H9 (cell line): ENCODE results near the gene SLC16A3. TPM values are rescaled to one million over a fixed set of nuclear protein-coding genes. Genes with fewer than 3 reads are reported as not detected.

Source experiments
- DNase-seq: peaks from one replicate; pipeline ENCODE4 v3.0.0-alpha.2; 2017
- H2AFZ ChIP-seq: one replicate; pipeline ENCODE4 v1.6.1; 2013; ENCODE audit warnings: mild to moderate bottlenecking, low read length, control low read depth, moderate library complexity
- H2AK5ac ChIP-seq: 2 replicates; pipeline ENCODE4 v1.6.1; 2013; ENCODE audit warnings: low read length, control low read depth, mixed read lengths; ENCODE audit not compliant: insufficient read length
- H2BK120ac ChIP-seq: one replicate; pipeline ENCODE4 v1.6.1; 2013; ENCODE audit warnings: low read depth, mild to moderate bottlenecking, low read length, control low read depth, inconsistent platforms; ENCODE audit not compliant: poor library complexity, severe bottlenecking
- H2BK12ac ChIP-seq: 2 replicates; pipeline ENCODE4 v1.6.1; 2013; ENCODE audit warnings: low read length, control low read depth, mixed read lengths, low read depth; ENCODE audit not compliant: insufficient read length
- H2BK15ac ChIP-seq: 2 replicates; pipeline ENCODE4 v1.6.1; 2013; ENCODE audit warnings: low read depth, low read length, control low read depth
- H2BK20ac ChIP-seq: one replicate; pipeline ENCODE4 v1.6.1; 2013; ENCODE audit warnings: low read depth, mild to moderate bottlenecking, low read length, control low read depth, inconsistent platforms; ENCODE audit not compliant: poor library complexity, severe bottlenecking
- H2BK5ac ChIP-seq: 2 replicates; pipeline ENCODE4 v1.6.1; 2013; ENCODE audit warnings: low read length, control low read depth, mixed read lengths; ENCODE audit not compliant: insufficient read length
- H3K14ac ChIP-seq: 2 replicates; pipeline ENCODE4 v1.6.1; 2013; ENCODE audit warnings: low read length, control low read depth; ENCODE audit not compliant: insufficient read depth
- H3K18ac ChIP-seq: 2 replicates; pipeline ENCODE4 v1.6.1; 2013; ENCODE audit warnings: low read depth, mild to moderate bottlenecking, mixed read lengths, low read length, control low read depth; ENCODE audit not compliant: insufficient read length
- H3K23ac ChIP-seq: 2 replicates; pipeline ENCODE4 v1.6.1; 2013; ENCODE audit warnings: low read length, control low read depth, mixed read lengths, low read depth; ENCODE audit not compliant: insufficient read length
- H3K23me2 ChIP-seq: 2 replicates; pipeline ENCODE4 v1.6.1; 2013; ENCODE audit warnings: low read depth, mild to moderate bottlenecking, mixed read lengths, low read length, control low read depth; ENCODE audit not compliant: insufficient read length, poor library complexity, severe bottlenecking
- H3K27ac ChIP-seq: 2 replicates; pipeline ENCODE4 v1.5.1; 2013; ENCODE audit warnings: low read length, control low read depth, mixed read lengths, low read depth; ENCODE audit not compliant: insufficient read length
- H3K27me3 ChIP-seq: 2 replicates; pipeline ENCODE4 v1.6.1; 2013; ENCODE audit warnings: low read length, control low read depth, inconsistent platforms; ENCODE audit not compliant: insufficient read depth
- H3K4ac ChIP-seq: 2 replicates; pipeline ENCODE4 v1.6.1; 2013; ENCODE audit warnings: low read depth, mild to moderate bottlenecking, control low read depth, inconsistent platforms, low read length, moderate library complexity
- H3K4me1 ChIP-seq: 2 replicates; pipeline ENCODE4 v1.6.1; 2013; ENCODE audit warnings: low read length, control low read depth, inconsistent platforms; ENCODE audit not compliant: insufficient read depth
- H3K4me2 ChIP-seq: 2 replicates; pipeline ENCODE4 v1.6.1; 2013; ENCODE audit warnings: low read length, control low read depth, mixed read lengths; ENCODE audit not compliant: insufficient read length, insufficient read depth
- H3K56ac ChIP-seq: 2 replicates; pipeline ENCODE4 v1.6.1; 2013; ENCODE audit warnings: low read depth, mild to moderate bottlenecking, mixed read lengths, low read length, control low read depth; ENCODE audit not compliant: insufficient read length
- H3K79me1 ChIP-seq: 2 replicates; pipeline ENCODE4 v1.6.1; 2013; ENCODE audit warnings: low read depth, mild to moderate bottlenecking, moderate library complexity, low read length, control low read depth, inconsistent platforms; ENCODE audit not compliant: insufficient read depth, poor library complexity, severe bottlenecking
- H3K79me2 ChIP-seq: 2 replicates; pipeline ENCODE4 v1.6.1; 2013; ENCODE audit warnings: low read length, control low read depth, inconsistent platforms; ENCODE audit not compliant: insufficient read depth
- H3K9ac ChIP-seq: 2 replicates; pipeline ENCODE4 v1.6.1; 2013; ENCODE audit warnings: low read length, control low read depth, mixed read lengths; ENCODE audit not compliant: insufficient read length; ENCODE audit errors: extremely low read depth
- H3K9me3 ChIP-seq: one replicate; pipeline ENCODE4 v1.6.1; 2013; ENCODE audit warnings: low read depth, low read length, inconsistent platforms; ENCODE audit not compliant: control insufficient read depth
- H3T11ph ChIP-seq: one replicate; pipeline ENCODE4 v1.6.1; 2013; ENCODE audit warnings: mild to moderate bottlenecking, low read length, control low read depth, inconsistent platforms
- H4K20me1 ChIP-seq: one replicate; pipeline ENCODE4 v1.6.1; 2013; ENCODE audit not compliant: control insufficient read depth, insufficient read length, insufficient read depth
- H4K5ac ChIP-seq: 2 replicates; pipeline ENCODE4 v1.6.1; 2013; ENCODE audit warnings: low read depth, mild to moderate bottlenecking, mixed read lengths, low read length, control low read depth; ENCODE audit not compliant: insufficient read length
- H4K8ac ChIP-seq: replicated peaks from 2 replicates; pipeline ENCODE4 v1.6.1; 2013; ENCODE audit warnings: low read length, control low read depth, mixed read lengths, low read depth; ENCODE audit not compliant: insufficient read length
- H4K91ac ChIP-seq: 2 replicates; pipeline ENCODE4 v1.6.1; 2013; ENCODE audit warnings: low read depth, mild to moderate bottlenecking, moderate library complexity, mixed read lengths, low read length, control low read depth; ENCODE audit not compliant: insufficient read length
- H3K27ac Mint-ChIP-seq, 3 experiments: 2 replicates in 2 of 3; 3 replicates in 1 of 3; pipeline ENCODE4 v1.8.0; 2020 to 2021; ENCODE audit warnings: mixed read lengths in 3 of 3, mild to moderate bottlenecking in 1 of 3, moderate library complexity in 1 of 3
- H3K27me3 Mint-ChIP-seq: 2 replicates; pipeline ENCODE4 v1.8.0; 2021; ENCODE audit warnings: low read depth, mild to moderate bottlenecking, moderate library complexity, mixed read lengths
- H3K36me3 Mint-ChIP-seq, 3 experiments: 2 replicates in 2 of 3; 3 replicates in 1 of 3; pipeline ENCODE4 v1.8.0; 2020 to 2021; ENCODE audit warnings: low read depth in 3 of 3, mixed read lengths in 3 of 3; ENCODE audit not compliant: insufficient read depth in 1 of 3
- H3K4me1 Mint-ChIP-seq, 2 experiments: 2 replicates each; pipeline ENCODE4 v1.8.0; 2020; ENCODE audit warnings: mixed read lengths in 2 of 2
- H3K4me3 Mint-ChIP-seq, 2 experiments: 2 replicates in 1 of 2; 3 replicates in 1 of 2; pipeline ENCODE4 v1.8.0; 2020 to 2021; ENCODE audit warnings: mild to moderate bottlenecking in 2 of 2, mixed read lengths in 2 of 2, moderate library complexity in 1 of 2
- H3K9me3 Mint-ChIP-seq, 2 experiments: 2 replicates in 1 of 2; 3 replicates in 1 of 2; pipeline ENCODE4 v1.8.0; 2020; ENCODE audit warnings: mild to moderate bottlenecking in 2 of 2, mixed read lengths in 2 of 2, moderate library complexity in 1 of 2
- WGBS: extraction: QIAGEN DNeasy Blood & Tissue Kit; methylation state at CpG from one replicate; pipeline ENCODE4 v1.1.7; 2013; ENCODE audit warnings: missing lambda C conversion rate, low lambda C conversion rate, mixed read lengths; ENCODE audit not compliant: insufficient read length; ENCODE audit errors: extremely low coverage; 5-methylcytosine and 5-hydroxymethylcytosine counted together
- total RNA-seq: library from RNA; stranded (reverse); gene quantifications from 2 replicates; pipeline ENCODE4 v1.2.1, GENCODE V29; 2021
- TF ChIP-seq, protein P1 (sequence below): fragments of 200-600 bp; sonication (generic); conservative IDR thresholded peaks from 3 replicates; pipeline ENCODE4 v1.8.0; 2021; ENCODE audit warnings: antibody characterized with exemption, mild to moderate bottlenecking

Gene SLC16A3
- total RNA-seq, 1 experiment from 2014 or later: 28.4 TPM

DNA sequence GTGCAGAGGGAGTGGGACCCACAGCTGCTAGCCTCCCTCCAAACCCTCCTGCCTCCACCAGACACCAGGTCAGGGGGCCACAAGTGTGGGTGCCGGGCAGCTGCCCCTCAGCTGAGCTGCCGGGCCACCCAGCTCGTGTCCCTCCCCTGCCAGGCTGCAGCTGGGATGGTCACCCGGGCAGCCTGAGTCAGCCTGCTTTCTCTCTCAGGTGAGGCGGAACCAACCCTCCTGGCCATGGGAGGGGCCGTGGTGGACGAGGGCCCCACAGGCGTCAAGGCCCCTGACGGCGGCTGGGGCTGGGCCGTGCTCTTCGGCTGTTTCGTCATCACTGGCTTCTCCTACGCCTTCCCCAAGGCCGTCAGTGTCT lies 6.9 kb downstream of the SLC16A3 start:
- peaks cover 7% of the 10 kb centered on the region for H3K23me2 ChIP-seq
- no peaks in the 10 kb centered on the region for H3K27me3 ChIP-seq
- no peak overlapping the region for H3T11ph ChIP-seq
- no peak overlapping the region for H2BK15ac ChIP-seq
- Mint-ChIP-seq H3K9me3 (no peaks in the 10 kb centered on the region), H3K36me3 (peaks cover 3 to 5% (median 5%) of the 10 kb centered on the region in 3 experiments; a peak in 5 of 7 replicates), H3K27me3 (peaks cover 9% of the 10 kb centered on the region), H3K4me1 (peaks cover 2 to 17% of the 10 kb centered on the region in 2 experiments), H3K27ac (no peak overlapping the region), H3K4me3 (no peak overlapping the region)
- no peak overlapping the region for H4K5ac ChIP-seq
- H4K91ac ChIP-seq: no peak overlapping the region
- WGBS: no CpG with 5 or more reads among the region's 15 CpGs
- no peak overlapping the region for H3K14ac ChIP-seq
- H2AFZ ChIP-seq: no peak overlapping the region
- H3K56ac ChIP-seq: no peak overlapping the region
- H4K20me1 ChIP-seq: no peaks in the 10 kb centered on the region
- no peak overlapping the region for H3K4me2 ChIP-seq
- no peaks in the 10 kb centered on the region for H3K79me1 ChIP-seq
- no peak overlapping the region for H2AK5ac ChIP-seq
- no peak overlapping the region for H3K23ac ChIP-seq
- no peak overlapping the region for H3K18ac ChIP-seq
- no peaks in the 10 kb centered on the region for H3K9me3 ChIP-seq
- H2BK5ac ChIP-seq: no peak overlapping the region
- no peak for DNase-seq
- no peaks in the 10 kb centered on the region for H3K79me2 ChIP-seq
- no peak overlapping the region for H2BK20ac ChIP-seq
- no peak overlapping the region for H3K4ac ChIP-seq
- H2BK120ac ChIP-seq: no peak overlapping the region
- TF ChIP-seq, protein P1, sequence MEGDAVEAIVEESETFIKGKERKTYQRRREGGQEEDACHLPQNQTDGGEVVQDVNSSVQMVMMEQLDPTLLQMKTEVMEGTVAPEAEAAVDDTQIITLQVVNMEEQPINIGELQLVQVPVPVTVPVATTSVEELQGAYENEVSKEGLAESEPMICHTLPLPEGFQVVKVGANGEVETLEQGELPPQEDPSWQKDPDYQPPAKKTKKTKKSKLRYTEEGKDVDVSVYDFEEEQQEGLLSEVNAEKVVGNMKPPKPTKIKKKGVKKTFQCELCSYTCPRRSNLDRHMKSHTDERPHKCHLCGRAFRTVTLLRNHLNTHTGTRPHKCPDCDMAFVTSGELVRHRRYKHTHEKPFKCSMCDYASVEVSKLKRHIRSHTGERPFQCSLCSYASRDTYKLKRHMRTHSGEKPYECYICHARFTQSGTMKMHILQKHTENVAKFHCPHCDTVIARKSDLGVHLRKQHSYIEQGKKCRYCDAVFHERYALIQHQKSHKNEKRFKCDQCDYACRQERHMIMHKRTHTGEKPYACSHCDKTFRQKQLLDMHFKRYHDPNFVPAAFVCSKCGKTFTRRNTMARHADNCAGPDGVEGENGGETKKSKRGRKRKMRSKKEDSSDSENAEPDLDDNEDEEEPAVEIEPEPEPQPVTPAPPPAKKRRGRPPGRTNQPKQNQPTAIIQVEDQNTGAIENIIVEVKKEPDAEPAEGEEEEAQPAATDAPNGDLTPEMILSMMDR: no peak
- H2BK12ac ChIP-seq: no peak overlapping the region
- no peaks in the 10 kb centered on the region for H3K4me1 ChIP-seq
- no peak overlapping the region for H3K9ac ChIP-seq
- H4K8ac ChIP-seq: no peak overlapping the region
- H3K27ac ChIP-seq: no peak overlapping the region
